Articular chondrocyte of knee joint (primary cell): ENCODE data around the gene MCU. TPM values are rescaled to one million over a fixed set of nuclear protein-coding genes. Genes with fewer than 3 reads are reported as not detected.

Source experiments
- small RNA-seq: library from RNA; depleted of rRNA; stranded (forward); fragments of <200 nt; gene quantifications from one replicate; pipeline ENCODE3, GENCODE V24; 2012
- total RNA-seq: library from RNA; depleted of rRNA; stranded (reverse); fragments of >200 nt; gene quantifications from 2 replicates; pipeline ENCODE4 v1.2.3, GENCODE V29; 2012

The MCU gene, protein sequence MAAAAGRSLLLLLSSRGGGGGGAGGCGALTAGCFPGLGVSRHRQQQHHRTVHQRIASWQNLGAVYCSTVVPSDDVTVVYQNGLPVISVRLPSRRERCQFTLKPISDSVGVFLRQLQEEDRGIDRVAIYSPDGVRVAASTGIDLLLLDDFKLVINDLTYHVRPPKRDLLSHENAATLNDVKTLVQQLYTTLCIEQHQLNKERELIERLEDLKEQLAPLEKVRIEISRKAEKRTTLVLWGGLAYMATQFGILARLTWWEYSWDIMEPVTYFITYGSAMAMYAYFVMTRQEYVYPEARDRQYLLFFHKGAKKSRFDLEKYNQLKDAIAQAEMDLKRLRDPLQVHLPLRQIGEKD
- total RNA-seq = 67.8 and 70.7 TPM in 2 replicates

DNA sequence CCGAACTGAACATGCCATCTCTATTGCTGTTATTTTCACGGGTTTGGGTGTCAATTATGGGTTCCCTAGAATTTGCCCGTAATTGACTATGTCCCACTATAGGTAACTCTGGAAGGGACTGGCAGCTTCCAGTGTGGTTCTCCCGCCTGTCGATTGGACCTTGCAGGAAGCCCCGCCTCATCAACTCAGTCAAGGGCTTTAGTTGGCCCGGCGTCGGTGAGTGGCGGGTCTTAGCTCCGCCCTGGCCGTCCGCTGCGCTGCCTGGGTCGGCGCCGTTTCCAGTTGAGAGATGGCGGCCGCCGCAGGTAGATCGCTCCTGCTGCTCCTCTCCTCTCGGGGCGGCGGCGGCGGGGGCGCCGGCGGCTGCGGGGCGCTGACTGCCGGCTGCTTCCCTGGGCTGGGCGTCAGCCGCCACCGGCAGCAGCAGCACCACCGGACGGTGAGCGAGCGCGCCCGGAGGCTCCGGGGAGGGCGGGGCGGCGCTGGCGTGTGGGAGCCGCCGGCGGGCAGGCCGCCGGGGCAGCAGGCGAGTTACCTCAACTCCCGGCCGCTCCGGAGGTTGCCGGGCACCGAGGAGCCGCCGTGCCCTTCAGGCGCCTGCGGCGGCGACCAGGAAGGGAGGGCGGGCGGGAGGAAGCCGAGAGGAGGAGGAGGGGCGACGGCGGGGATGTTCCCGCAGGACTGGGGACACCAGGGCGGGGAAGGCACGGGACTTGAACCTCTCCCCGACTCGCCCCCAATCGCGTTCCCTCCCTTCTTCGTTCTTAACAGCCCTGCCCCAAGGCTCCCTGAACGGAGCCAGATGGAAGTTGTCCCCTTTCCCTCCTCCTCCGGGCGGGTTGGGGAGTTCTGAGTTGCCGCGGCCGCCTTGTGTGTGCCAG is at the start of gene MCU:
TSS of gene MCU (plus strand) at position 281 of the 881 bp plus-strand sequence. CDS start at position 290, 9 bp downstream.

DNA sequence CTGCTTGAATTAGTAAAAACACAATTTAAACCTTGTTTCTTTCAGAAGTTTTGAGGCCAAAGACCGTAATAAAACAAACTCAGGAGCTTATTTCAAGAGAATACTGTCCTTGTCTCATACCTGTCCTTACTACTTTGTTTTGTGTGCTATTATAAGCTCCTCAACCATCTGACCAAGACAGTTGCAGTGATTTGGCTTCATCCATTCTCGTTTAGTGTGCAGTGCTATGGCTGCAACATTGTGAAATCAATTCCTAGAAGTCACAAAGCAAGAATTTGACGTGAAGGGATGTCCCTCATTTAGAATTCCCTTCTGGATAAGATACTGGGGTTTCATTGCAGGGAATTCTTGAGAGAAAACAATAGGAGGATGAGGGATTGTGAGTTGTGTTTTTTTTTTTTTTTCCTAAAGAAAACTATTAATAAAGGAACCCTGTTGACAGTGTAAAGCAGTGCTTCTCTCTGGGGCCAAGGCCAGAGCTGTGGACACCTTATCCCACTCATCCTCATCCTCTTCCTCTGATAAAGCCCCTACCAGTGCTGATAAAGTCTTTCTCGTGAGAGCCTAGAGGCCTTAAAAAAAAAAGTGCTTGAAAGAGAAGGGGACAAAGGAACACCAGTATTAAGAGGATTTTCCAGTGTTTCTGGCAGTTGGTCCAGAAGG is 201.3 kb downstream of the MCU start, which contains the start of gene OIT3:
TSS of gene OIT3 (plus strand) at position 604 of the 663 bp plus-strand sequence. CDS start 60 bp downstream, outside the sequence.

Small RNA genes within 50 kb of the gene (small RNA-seq; reads per million reads assigned to genes)
- gene MIR4676 = not detected
- not detected for gene RF00019

Other genes with a start within 250 kb of the MCU start
- gene MICU1, start 66.1 kb upstream of the MCU start, total RNA-seq = 70.6 and 75.1 TPM in 2 replicates
- 0.13 and 0.43 TPM in 2 replicates for gene OIT3, start 201.6 kb downstream of the MCU start, total RNA-seq